NCI-H82 (cell line): Measurements from ENCODE around the gene GRXCR2.
"Not testable (repeated sequence)": the region's sequence is repeated elsewhere in the genome, so short reads cannot be mapped to it uniquely, and the experiment has no call there.

ENCODE experiments used
- DNase-seq: peaks from one replicate; lab custom pipeline; 2025; lab: John Stamatoyannopoulos, UW

GRXCR2 gene

GRCh38 chr5:145872914-145873313, at the start of gene GRXCR2:
GRXCR2 (minus strand) TSS chr5:145873014; CDS start chr5:145872968, 46 bp downstream.
- DNase-seq: peak; percentile 13

DNA sequence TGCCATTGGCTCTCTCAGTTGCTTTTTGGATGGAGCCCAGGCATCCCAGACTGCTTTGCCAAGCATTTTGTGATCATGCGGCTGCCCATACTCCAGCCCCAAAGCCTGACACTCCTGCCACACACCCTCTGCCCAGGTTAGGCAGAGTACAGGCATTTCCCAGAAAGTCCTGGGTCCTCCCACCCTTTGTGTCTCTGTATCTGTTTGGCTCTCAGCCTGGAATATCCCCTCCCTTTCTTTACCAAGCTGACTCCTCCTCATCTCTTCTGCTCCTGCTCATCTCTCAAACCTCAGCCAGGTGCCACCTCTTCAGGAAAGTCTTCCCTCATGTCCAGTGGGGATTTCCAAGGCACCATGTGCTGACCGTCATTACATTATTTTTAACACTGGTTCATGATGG, 49.2 kb upstream of the GRXCR2 start:
- DNase-seq: no peak

GRCh38 chr5:145921211-145921610, 48.4 kb upstream of the GRXCR2 start:
- no peak for DNase-seq

DNA sequence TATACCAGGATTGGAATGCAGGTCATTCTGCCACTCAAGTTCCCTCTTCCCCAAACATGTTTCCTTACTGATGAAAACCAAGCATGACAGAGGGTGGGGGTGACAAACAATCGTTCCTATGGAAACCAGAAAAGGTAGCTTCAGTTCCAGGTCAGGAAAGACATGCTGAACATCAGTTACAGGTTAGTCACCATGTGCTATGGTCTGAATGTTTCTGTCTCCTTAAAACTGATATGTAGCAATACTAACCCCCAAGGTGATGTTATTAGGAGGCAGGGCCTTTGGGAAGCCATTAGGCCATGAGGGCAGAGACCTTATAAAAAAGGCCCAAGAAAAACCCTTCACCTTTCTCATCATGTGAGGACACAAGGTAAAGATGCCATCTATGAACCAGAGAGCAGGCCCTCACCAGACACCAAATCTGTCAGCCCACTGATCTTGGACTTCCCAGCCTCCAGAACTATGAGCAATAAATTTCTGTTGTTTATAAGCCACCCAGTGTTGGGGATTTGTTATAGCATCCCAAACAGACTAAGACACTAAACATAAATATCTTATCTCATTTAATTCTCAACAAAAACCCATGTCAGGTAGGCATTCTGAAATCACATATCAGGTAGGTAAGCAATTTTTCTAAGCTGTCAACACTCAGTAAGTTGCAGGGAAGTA, 47.9 kb upstream of the GRXCR2 start:
- DNase-seq: no peak

DNA sequence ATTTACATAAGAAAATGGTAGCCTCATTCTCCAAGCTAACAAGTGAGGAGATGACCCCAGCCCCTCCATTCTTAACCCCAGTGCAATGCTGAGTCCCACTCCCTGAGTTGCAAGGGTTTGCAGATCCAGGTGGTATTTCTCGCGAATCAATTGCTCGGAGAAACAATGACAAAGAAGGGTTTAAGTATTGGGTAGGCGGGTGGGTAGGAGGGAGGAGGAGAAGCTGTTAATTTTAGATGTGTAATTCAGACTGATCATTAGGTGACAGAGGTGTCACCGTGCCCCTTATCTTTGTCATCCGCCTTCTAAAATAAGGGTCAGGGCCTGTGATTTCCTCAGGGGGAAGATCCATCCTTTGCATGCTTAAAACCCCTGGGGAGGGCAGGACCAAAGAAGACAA, 46.6 kb upstream of the GRXCR2 start:
- no peak for DNase-seq

- DNase-seq: no peak
Observed at GRCh38 chr5:145918397-145918796, 45.6 kb upstream of the GRXCR2 start.

DNA sequence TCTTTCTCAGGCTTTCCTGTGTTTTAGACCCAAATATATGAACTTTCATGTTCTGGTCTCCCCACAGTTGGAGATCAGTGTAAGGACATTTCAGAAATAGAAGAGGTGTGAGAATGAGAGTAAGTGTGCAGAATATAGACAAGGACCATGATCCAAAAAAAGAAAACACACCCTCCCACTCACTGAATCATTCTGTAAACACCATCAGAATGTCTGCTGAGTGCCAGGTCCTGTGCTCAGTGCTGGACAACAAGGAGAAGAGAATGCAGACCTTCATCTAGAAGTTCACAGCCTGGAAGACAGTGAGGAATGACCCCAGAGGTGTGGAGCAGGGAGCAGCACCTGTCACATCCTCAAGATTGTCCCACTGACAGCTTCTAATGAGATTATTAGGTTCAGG, 44.5 kb upstream of the GRXCR2 start:
- no peak for DNase-seq

DNA sequence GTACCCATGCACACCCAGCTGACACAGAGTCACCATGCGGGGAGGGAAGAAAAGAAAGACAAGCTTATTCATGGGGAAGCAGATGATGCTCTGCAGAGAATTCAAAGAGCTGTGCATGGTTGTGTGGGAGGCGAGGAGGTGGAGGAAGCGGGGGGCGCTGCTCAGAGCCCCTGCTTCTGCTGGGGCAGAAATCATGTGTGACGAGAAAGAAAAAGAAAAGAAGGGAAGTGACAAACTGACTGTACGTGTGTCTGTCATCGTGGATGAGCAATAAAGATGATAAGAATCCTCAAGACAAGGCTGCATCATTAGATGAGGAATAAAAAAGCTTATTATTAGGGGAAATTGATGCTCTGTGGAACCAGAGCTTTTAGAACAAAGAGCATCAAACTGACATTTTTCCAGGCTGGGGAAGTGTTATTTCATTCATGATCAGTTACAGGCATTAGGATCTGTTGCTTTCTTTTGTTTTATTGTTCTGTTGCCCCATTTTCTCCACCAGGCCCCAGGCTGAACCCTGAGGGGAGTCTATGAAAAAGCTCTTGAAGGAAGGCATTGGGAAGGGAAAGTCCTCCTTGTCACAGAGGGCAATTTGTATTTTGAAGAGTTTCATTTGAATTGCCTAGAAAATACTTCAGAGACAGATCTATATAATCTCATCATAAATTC, 43.3 kb upstream of the GRXCR2 start:
- no peak for DNase-seq

DNA sequence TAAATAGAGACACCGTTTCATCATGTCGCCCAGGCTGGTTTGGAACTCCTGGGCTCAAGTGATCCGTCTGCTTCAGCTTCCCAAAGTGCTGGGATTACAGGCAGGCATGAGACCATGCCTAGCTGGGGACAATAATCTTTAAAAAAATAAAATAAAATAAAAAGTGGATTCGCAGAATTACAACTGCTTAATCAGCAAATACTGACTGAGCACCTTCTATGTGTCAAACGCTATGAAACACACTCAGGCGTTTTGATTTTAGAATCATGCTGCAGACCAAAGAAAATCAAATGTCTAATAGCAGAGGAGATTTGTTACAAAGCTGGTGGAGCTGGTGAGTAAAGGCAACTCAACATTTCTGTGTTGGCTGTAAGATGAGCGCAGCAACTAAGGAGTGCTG, 40.9 kb upstream of the GRXCR2 start:
- no peak for DNase-seq

GRCh38 chr5:145912594-145912993, 39.8 kb upstream of the GRXCR2 start:
- no peak for DNase-seq

GRCh38 chr5:145912019-145912418, 39.2 kb upstream of the GRXCR2 start:
- no peak for DNase-seq

GRCh38 chr5:145911164-145911563, 38.4 kb upstream of the GRXCR2 start:
- no peak for DNase-seq

GRCh38 chr5:145908206-145908960, 35.6 kb upstream of the GRXCR2 start:
- DNase-seq: peak; percentile 19

DNA sequence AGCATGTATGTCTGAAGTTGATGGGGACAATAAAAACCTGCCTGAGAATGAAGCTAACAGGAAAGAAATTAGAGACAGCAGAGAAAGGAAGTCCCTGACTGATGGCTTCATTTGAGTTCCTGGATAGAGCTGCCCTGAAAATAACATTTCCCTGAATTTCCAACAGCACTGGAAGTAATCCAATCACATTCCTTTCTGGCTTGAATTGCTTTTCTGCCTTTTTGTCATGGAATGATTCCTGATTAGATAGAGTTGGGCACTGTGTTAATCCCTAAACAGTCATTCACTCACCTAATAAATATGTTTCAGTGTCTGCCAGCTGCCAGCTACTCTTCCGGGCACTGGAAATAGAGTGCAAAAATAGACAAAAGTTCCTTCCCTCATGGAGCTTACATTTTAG, 33.6 kb upstream of the GRXCR2 start:
- no peak for DNase-seq

- no peak for DNase-seq
Observed at GRCh38 chr5:145904743-145905142, 31.9 kb upstream of the GRXCR2 start.

GRCh38 chr5:145903867-145904266, 31.1 kb upstream of the GRXCR2 start:
- DNase-seq: no peak

DNA sequence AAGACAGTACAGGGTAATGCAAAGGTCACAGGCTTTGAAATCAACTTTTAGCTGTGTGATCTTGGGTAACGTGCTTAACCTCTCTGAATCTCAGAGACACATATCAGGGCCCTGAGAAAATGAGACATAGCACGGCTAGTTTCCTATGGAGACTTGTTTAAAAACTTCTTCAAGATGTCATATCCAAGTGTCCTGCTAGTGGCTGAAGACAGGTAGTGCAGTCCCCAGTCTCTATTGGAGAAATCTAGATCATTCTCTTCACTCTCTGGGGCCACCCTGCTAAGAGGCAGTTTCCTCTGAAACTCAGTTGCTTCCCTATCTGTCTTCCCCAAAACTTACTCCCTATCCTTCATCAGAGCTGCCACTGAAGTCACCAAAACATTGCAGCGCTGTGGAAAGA, 30.3 kb upstream of the GRXCR2 start:
- DNase-seq: peak; percentile 6

DNA sequence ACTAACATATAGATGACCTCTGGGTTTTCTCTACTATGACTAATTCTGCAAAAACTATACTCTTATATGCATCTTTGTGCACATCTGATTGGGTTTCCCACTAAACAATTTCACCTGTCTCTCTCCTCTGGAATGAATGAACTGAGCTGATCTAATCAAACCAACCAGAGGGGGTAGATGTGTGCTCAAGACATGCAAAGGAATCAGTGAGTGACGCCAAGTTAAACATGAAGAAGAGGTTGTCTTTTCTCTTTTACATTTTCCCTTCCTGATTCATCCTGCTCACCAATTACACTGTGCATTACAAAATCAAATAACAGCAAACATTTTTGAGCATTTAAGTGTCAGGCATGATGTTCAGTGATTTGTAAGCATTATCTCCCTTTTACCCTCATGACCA, 29.6 kb upstream of the GRXCR2 start:
- DNase-seq: no peak

GRCh38 chr5:145898171-145898570, 25.4 kb upstream of the GRXCR2 start:
- DNase-seq: no peak

DNA sequence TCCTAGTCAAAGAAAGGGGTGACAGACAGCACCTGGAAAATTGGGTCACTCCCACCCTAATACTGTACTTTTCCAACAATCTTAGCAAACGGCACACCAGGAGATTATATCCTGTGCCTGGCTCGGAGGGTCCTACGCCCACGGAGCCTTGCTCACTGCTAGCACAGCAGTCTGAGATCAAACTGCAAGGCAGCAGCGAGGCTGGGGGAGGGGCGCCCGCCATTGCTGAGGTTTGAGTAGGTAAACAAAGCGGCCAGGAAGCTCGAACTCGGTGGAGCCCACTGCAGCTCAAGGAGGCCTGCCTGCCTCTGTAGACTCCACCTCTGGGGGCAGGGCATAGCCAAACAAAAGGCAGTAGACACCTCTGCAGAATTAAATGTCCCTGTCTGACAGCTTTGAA, 18.6 kb upstream of the GRXCR2 start:
- not testable (repeated sequence) for DNase-seq

- no peak for DNase-seq
Observed at GRCh38 chr5:145889611-145890010, 16.8 kb upstream of the GRXCR2 start.

DNA sequence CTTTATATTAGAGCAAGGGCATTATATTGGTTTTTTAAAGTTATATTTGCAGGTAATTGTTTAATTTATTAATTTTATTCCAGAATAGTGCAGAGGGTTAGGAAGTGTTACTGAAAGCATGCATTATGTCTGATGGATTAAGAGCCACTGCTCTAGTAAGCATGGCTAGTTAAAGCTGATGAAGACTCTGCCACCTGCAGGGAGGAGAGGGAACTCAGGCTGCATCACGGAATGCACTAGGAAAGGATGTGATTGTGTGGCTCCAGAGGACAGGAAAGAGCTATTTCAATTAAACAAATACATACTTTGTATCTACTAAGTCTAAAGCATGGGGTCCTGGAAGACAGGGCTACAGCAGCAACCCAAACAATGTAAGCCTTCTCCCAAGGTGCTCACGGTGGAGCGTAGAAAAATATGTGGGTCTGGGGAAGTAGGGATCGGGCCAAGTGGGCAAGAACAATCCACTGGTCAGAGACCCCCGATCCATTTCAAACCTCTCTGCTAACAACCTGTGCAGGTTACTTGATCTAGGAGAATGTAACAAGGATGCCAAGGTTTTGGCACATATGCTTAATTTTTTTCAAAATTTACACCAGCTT, 15.3 kb upstream of the GRXCR2 start:
- peak; percentile 87 for DNase-seq

- peak; percentile 21 for DNase-seq
Observed at GRCh38 chr5:145887217-145887616, 14.4 kb upstream of the GRXCR2 start.
